Cardiac muscle cell (in vitro differentiated cells and primary cell): ENCODE measurements around the gene RNF169. TPM values are rescaled to one million over a fixed set of nuclear protein-coding genes. Genes with fewer than 3 reads are reported as not detected.
A peak's percentile ranks its signal among the peaks of the same experiment; 100 is the strongest.

Experiments
- DNase-seq, 2 donors: peaks; one replicate each; pipeline versions ENCODE4 v3.0.0 to v3.0.0-alpha.2; 2010 to 2017; ENCODE audit warnings: low read depth in 1 of 2, low spot score in 1 of 2
- H3K27ac ChIP-seq: fragments of 200-600 bp; sonication (generic); 2 replicates; pipeline ENCODE4 v1.5.1; 2016
- H3K27me3 ChIP-seq: fragments of 200-600 bp; sonication (generic); 2 replicates; pipeline ENCODE4 v1.6.0; 2016; ENCODE audit warnings: control low read depth
- H3K36me3 ChIP-seq: fragments of 200-600 bp; sonication (generic); 2 replicates; pipeline ENCODE4 v1.5.1; 2016; ENCODE audit warnings: control low read depth
- H3K4me1 ChIP-seq: fragments of 200-600 bp; sonication (generic); 2 replicates; pipeline ENCODE4 v1.8.1; 2017; ENCODE audit warnings: low read depth, mild to moderate bottlenecking, mixed run types
- H3K4me3 ChIP-seq: fragments of 200-600 bp; sonication (generic); 2 replicates; pipeline ENCODE4 v1.5.1; 2016; ENCODE audit warnings: mild to moderate bottlenecking
- H3K9me3 ChIP-seq: fragments of 200-600 bp; sonication (generic); 2 replicates; pipeline ENCODE4 v1.5.1; 2017; ENCODE audit warnings: low read depth, mild to moderate bottlenecking, control low read depth
- CTCF ChIP-seq: IDR thresholded peaks from 2 replicates; pipeline ENCODE4 v1.5.1; 2012; ENCODE audit warnings: low read depth, mild to moderate bottlenecking, low read length
- polyA plus RNA-seq: library from polyadenylated mRNA; unstranded; fragments of >200 nt; fragmentation: Nextera tagmentation; extraction: Ambion mirVana; gene quantifications from 2 replicates; pipeline ENCODE4 v1.2.1, GENCODE V29; 2016
- total RNA-seq: library from RNA; depleted of rRNA; stranded (reverse); fragments of >200 nt; gene quantifications from 2 replicates; pipeline ENCODE4 v1.2.3, GENCODE V29; 2016

RNF169 gene
- total and polyA plus RNA-seq, 2 experiments from 2014 or later, result 3.3 to 15.3 TPM

- no peak for TF ChIP-seq CTCF
- H3K4me3 ChIP-seq, result no peak overlapping the region
- no peak overlapping the region for H3K27ac ChIP-seq
- H3K4me1 ChIP-seq, result peaks cover 6% of the 10 kb centered on the region
- peaks cover 2% of the 10 kb centered on the region for H3K9me3 ChIP-seq
- no peaks in the 10 kb centered on the region for H3K27me3 ChIP-seq
- DNase-seq, result no peak
- no peaks in the 10 kb centered on the region for H3K36me3 ChIP-seq
Observed at GRCh38 chr11:74826901-74827300, 78.3 kb downstream of the RNF169 start.

GRCh38 chr11:74837191-74837590 lies 88.5 kb downstream of the RNF169 start:
- H3K4me3 ChIP-seq, result no peak overlapping the region
- no peak for TF ChIP-seq CTCF
- H3K27ac ChIP-seq, result no peak overlapping the region
- H3K27me3 ChIP-seq, result no peaks in the 10 kb centered on the region
- H3K9me3 ChIP-seq, result no peaks in the 10 kb centered on the region
- H3K36me3 ChIP-seq, result peaks cover 26% of the 10 kb centered on the region
- no peak for DNase-seq
- H3K4me1 ChIP-seq, result no peaks in the 10 kb centered on the region

- Histone ChIP-seq H3K4me1 (no peaks in the 10 kb centered on the region), H3K36me3 (peaks cover 26% of the 10 kb centered on the region), H3K27me3 (no peaks in the 10 kb centered on the region), H3K4me3 (no peak overlapping the region), H3K9me3 (no peaks in the 10 kb centered on the region), H3K27ac (no peak overlapping the region)
- TF ChIP-seq CTCF, result no peak
- DNase-seq, result no peak
Observed at GRCh38 chr11:74838188-74838587, 89.5 kb downstream of the RNF169 start.

- H3K27me3 ChIP-seq, result no peaks in the 10 kb centered on the region
- H3K4me1 ChIP-seq, result no peaks in the 10 kb centered on the region
- no peak overlapping the region for H3K4me3 ChIP-seq
- DNase-seq, result no peak
- H3K27ac ChIP-seq, result no peak overlapping the region
- H3K36me3 ChIP-seq, result peaks cover 26% of the 10 kb centered on the region
- H3K9me3 ChIP-seq, result no peaks in the 10 kb centered on the region
- no peak for TF ChIP-seq CTCF
Observed at GRCh38 chr11:74839446-74839845, 90.8 kb downstream of the RNF169 start.

GRCh38 chr11:74839971-74840370 lies 91.3 kb downstream of the RNF169 start:
- DNase-seq, result peak in 1 of 2 donors; percentile 14
- no peaks in the 10 kb centered on the region for H3K9me3 ChIP-seq
- H3K4me1 ChIP-seq, result no peaks in the 10 kb centered on the region
- H3K4me3 ChIP-seq, result no peak overlapping the region
- no peaks in the 10 kb centered on the region for H3K27me3 ChIP-seq
- TF ChIP-seq CTCF, result no peak
- no peak overlapping the region for H3K27ac ChIP-seq
- H3K36me3 ChIP-seq, result peaks cover 26% of the 10 kb centered on the region

- TF ChIP-seq CTCF, result no peak
- no peak overlapping the region for H3K4me3 ChIP-seq
- peaks cover 30% of the 10 kb centered on the region for H3K36me3 ChIP-seq
- H3K27me3 ChIP-seq, result no peaks in the 10 kb centered on the region
- no peaks in the 10 kb centered on the region for H3K9me3 ChIP-seq
- H3K4me1 ChIP-seq, result no peaks in the 10 kb centered on the region
- no peak overlapping the region for H3K27ac ChIP-seq
- no peak for DNase-seq
Observed at GRCh38 chr11:74840486-74840885, 91.8 kb downstream of the RNF169 start.
